ENCODE measurements around the gene DCTD.

Gene DCTD

DNA sequence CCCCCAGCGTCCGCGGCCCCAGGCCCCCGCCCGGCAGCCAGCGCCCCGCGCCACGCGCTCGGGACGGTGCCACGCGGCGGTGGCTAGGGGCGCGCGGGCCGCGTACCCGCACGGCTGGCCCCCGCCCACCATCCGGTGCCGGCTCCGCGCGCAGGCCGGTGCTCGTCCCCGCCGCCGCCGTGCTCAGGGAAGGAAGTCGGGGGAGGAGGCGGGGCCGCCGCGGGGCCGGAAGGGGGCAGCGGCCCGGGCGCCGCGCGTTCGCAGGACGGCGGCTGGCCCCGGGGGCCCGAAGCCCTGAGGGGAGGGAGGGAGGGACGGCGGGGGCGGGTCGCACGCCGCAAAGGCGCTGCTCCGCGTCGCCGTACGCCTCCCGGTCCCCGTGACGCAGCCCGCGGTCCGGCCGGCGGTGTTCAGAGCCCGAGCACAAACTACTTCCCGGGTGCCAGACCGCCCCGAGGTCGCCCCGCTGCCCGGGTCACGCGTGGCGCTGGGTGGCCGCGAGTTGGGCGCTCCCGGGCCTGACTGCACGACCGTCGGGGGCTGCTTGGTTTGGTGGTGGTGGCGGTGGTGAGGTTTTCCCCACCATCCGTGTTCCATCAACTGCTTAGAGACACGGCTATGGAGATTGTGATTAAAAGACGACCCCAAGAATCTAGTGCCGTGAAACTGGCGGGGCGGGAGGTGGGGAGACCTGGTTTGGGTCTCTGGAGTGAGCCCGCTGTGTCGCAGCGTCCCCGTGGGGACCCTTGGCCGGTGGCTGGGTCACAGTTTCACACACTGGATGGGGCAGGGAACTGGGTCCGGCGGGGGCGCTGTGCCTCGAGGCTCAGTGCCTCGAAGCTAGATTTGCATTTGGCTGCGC is at the start of gene DCTD:
Gene DCTD, minus strand, starts transcription at position 205 of the 862 bp plus-strand sequence. CDS start 1,818 bp downstream, outside the sequence.
- DNase-seq (ENCODE audit: low read depth in 1 of 2, low spot score in 1 of 2): peak; percentile 65 to 75

- DNase-seq (ENCODE audit: low read depth in 1 of 2, low spot score in 1 of 2): no peak
These were observed 43.6 kb upstream of the DCTD start for GRCh38 chr4:182960746-182961145.

GRCh38 chr4:182960228-182960627 is 43.0 kb upstream of the DCTD start:
- no peak for DNase-seq (ENCODE audit: low read depth in 1 of 2, low spot score in 1 of 2)

GRCh38 chr4:182955411-182955810 is 38.2 kb upstream of the DCTD start:
- DNase-seq (ENCODE audit: low read depth in 1 of 2, low spot score in 1 of 2): no peak

DNA sequence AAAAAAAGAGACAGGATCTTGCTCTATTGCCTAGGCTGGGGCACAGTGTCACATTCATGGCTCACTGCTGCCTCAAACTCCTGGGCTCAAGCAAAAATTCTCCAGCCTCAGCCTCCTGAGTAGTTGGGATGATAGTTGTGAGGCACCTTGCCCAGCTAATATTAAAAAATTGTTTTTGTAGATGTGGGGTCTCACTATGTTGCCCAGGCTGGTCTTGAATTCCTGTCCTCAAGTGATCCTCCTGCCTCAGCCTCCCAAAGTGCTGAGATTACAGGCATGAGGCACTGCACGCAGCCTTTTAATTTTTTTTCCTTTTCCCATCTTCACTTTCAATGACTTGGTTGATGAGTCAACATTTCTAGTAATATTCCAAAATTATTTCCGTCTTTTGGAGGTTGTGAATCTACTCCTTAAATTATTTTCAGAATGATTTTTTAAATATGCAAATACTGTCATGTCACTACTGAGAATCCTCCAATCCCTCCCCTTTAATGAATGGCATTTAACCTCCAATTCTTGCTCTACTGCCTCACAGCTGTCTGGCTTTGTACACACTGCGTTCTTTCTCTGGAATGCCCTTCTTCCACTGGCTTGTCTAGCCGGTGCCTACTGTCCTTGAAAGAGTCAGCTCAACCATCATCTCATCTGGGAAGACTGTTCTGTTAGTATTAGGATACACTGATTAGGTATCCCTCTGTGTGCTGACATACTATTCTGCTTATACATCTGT is 27.5 kb upstream of the DCTD start:
- no peak for DNase-seq (ENCODE audit: low read depth in 1 of 2, low spot score in 1 of 2)

GRCh38 chr4:182939680-182940079 is 22.5 kb upstream of the DCTD start:
- DNase-seq (ENCODE audit: low read depth in 1 of 2, low spot score in 1 of 2): no peak

DNA sequence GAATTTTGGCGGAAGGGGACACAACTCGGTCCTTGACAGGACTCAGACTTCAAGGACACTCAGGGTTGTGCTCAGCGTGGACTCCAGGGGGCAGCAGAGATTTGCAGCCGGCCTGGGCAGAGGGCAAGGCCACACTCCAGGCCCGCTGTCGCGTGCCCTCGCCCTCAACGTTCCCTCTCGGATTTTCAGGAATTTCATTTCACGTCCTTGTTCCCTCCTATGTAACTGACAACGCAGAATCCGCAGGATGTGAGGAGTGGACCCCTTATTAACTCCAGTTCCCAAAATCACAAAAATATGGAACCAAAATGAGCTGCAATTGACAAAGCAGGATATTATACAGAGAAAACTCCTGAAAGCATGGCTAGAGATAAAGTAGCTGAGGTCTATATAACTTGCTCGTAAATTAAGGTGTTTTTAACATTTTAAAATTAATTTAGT is 21.0 kb upstream of the DCTD start:
- peak; percentile 37 to 51 for DNase-seq (ENCODE audit: low read depth in 1 of 2, low spot score in 1 of 2)

DNA sequence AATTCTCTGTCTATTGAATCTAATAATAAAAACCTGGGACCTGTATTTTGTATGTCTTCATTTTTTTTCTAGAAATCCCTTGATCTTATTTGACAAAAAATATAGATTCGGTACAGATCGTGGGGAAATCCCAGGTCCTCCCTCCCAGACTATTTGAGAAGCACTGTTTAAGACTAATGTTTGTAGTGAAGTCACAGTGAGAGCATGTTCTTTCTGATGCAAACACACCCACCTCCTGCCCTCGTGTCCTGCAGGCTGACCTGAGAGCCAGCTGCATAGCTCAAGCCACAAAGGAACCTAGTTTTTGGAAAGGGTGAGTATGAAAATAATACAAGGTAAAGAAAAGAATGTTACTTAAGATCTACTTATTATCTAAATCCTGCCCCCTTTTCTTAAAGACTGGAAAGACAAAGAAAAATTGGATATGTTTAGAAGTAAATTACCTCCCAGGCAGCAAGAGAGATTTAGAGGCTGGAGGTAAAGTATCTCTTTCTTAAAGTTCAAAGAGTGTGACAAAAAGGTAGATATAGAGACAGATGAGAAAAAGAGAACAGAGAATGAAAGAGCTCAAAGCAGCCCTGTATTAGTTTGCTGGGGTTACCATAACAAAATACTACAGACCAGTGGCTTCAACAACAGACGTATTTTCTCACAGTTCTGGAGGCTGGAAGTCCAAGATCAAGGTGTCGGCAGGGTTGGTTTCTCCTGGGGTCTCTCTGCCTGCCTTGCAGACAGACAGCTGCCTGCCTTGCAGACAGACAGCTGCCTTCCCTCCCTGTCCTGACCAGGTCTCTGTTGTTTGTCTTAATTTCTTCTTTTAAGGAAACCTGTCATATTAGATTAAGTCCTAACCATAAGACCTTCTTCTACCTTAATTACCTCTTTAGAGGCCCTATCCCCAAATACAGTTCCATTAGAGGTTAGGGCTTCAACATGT is 20.4 kb upstream of the DCTD start:
- no peak for DNase-seq (ENCODE audit: low read depth in 1 of 2, low spot score in 1 of 2)

- no peak for DNase-seq (ENCODE audit: low read depth in 1 of 2, low spot score in 1 of 2)
These were observed 15.5 kb upstream of the DCTD start for GRCh38 chr4:182932651-182933050.

- DNase-seq (ENCODE audit: low read depth in 1 of 2, low spot score in 1 of 2): no peak
These were observed 14.6 kb upstream of the DCTD start for GRCh38 chr4:182931691-182932345.

- DNase-seq (ENCODE audit: low read depth in 1 of 2, low spot score in 1 of 2): no peak
These were observed 13.7 kb upstream of the DCTD start for GRCh38 chr4:182930889-182931288.

- no peak for DNase-seq (ENCODE audit: low read depth in 1 of 2, low spot score in 1 of 2)
These were observed 12.1 kb upstream of the DCTD start for GRCh38 chr4:182929296-182929695.

GRCh38 chr4:182928061-182928460 is 10.9 kb upstream of the DCTD start:
- no peak for DNase-seq (ENCODE audit: low read depth in 1 of 2, low spot score in 1 of 2)

DNA sequence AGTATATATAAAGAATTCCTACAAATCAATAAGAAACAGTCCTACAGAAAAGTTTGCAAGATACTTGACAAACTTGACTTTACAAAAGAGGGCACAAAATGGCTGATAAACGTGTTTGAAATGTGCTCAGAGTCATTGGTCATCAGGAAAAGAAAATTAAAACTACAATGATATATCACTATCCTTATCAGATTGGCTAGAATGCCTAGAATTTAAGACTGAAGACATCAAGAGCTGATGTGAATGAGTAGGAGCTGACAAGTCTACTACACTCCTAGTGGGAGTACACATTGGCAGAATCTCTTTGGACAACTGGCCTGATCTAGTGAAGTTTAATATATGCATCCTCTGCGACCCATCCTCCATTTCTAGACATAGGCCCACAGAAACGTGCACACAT is 10.3 kb upstream of the DCTD start:
- DNase-seq (ENCODE audit: low read depth in 1 of 2, low spot score in 1 of 2): no peak

DNA sequence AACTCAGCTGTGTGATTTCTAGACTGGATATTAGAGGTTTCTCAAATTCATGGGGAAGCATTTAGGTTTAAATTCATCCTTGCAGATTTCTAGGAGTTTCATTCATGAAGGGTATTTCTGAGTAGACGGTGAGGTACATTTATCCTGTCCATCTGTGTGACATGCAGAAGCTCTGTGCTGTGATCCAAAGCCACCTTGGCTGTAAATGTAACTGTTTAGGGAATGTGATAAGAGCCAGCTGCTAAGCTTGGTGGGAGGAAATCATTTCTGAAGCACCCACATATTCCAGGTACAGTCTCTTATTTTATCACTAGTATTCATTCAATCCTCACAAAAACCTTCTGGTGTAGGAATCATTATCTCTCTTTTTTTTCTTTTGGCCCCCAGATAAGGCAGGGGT is 8.7 kb upstream of the DCTD start:
- DNase-seq (ENCODE audit: low read depth in 1 of 2, low spot score in 1 of 2): no peak

- peak; percentile 21 to 29 for DNase-seq (ENCODE audit: low read depth in 1 of 2, low spot score in 1 of 2)
These were observed 8.1 kb upstream of the DCTD start for GRCh38 chr4:182925298-182925757.

DNA sequence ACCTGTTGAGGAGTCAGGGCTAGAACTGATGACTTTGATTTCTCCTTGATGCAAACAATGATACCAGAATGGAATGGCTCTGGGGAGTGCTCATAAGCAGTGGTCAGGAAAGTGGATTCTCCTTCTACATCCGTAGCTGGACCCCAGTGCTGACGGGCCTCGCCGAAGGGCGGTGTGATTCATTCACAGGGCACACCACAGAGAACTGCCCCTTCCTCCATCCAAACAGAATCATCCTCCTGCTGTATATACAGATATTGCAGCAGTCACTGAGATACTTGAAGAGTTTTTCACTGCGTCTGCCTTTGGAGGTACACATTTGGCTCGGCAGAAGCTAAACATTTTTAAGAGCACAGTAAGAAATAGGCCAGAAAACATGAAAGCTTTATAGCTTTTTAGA is 7.3 kb upstream of the DCTD start:
- no peak for DNase-seq (ENCODE audit: low read depth in 1 of 2, low spot score in 1 of 2)

DNA sequence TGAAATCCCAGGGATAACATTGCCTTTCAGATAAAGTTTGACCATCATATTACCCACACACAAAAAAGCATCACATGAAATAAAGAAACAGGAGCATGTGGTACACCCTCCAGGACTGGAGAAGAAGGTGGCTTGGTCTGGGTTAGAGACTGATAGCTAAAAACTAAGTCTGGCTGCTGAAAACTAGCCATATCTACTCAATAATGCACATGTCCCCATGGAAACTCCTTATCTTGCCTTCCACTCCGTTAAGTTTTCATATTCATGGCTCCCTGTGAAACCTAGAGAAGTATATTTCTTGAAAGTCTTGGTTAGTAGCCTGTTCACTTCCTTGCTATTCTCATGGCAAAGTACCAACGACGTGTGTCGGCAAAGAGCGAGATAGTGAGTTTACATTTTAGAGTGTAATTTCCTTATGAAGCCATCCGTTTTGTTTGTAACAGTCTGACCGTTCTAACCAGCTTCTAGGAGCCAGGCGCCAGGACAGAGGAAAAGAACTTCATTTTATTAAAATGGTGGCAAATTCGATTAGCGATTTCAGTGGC is 6.7 kb upstream of the DCTD start:
- no peak for DNase-seq (ENCODE audit: low read depth in 1 of 2, low spot score in 1 of 2)

DNA sequence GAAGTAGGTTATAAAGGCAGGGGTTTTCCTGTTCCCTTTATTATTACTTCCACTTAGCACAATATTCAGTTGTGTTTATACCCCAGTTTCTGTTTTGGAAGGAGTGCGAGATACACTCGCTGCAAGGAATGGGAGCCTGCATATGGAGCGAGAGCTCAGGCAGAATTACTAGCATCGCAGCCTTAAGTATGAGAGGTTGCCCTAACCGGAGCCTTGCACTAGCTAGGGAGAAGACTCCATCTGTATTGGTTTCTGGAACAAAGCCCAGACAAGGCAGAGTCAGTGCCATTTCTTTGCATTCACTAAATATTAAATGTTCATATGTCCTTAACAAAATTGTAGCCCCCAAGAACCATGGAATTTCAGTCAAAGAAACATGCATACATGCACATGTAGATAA is 6.2 kb upstream of the DCTD start:
- DNase-seq (ENCODE audit: low read depth in 1 of 2, low spot score in 1 of 2): no peak
